ENCODE results near the gene PIEZO2. TPM values are rescaled to one million over a fixed set of nuclear protein-coding genes. Genes with fewer than 3 reads are reported as not detected.

The PIEZO2 gene
- total and polyA plus RNA-seq, 2 of the 8 experiments (the other 6 are each of a cell fraction or from before 2014, with no cell fraction given) = 4.7 to 16.5 TPM

- TF ChIP-seq, protein P1, sequence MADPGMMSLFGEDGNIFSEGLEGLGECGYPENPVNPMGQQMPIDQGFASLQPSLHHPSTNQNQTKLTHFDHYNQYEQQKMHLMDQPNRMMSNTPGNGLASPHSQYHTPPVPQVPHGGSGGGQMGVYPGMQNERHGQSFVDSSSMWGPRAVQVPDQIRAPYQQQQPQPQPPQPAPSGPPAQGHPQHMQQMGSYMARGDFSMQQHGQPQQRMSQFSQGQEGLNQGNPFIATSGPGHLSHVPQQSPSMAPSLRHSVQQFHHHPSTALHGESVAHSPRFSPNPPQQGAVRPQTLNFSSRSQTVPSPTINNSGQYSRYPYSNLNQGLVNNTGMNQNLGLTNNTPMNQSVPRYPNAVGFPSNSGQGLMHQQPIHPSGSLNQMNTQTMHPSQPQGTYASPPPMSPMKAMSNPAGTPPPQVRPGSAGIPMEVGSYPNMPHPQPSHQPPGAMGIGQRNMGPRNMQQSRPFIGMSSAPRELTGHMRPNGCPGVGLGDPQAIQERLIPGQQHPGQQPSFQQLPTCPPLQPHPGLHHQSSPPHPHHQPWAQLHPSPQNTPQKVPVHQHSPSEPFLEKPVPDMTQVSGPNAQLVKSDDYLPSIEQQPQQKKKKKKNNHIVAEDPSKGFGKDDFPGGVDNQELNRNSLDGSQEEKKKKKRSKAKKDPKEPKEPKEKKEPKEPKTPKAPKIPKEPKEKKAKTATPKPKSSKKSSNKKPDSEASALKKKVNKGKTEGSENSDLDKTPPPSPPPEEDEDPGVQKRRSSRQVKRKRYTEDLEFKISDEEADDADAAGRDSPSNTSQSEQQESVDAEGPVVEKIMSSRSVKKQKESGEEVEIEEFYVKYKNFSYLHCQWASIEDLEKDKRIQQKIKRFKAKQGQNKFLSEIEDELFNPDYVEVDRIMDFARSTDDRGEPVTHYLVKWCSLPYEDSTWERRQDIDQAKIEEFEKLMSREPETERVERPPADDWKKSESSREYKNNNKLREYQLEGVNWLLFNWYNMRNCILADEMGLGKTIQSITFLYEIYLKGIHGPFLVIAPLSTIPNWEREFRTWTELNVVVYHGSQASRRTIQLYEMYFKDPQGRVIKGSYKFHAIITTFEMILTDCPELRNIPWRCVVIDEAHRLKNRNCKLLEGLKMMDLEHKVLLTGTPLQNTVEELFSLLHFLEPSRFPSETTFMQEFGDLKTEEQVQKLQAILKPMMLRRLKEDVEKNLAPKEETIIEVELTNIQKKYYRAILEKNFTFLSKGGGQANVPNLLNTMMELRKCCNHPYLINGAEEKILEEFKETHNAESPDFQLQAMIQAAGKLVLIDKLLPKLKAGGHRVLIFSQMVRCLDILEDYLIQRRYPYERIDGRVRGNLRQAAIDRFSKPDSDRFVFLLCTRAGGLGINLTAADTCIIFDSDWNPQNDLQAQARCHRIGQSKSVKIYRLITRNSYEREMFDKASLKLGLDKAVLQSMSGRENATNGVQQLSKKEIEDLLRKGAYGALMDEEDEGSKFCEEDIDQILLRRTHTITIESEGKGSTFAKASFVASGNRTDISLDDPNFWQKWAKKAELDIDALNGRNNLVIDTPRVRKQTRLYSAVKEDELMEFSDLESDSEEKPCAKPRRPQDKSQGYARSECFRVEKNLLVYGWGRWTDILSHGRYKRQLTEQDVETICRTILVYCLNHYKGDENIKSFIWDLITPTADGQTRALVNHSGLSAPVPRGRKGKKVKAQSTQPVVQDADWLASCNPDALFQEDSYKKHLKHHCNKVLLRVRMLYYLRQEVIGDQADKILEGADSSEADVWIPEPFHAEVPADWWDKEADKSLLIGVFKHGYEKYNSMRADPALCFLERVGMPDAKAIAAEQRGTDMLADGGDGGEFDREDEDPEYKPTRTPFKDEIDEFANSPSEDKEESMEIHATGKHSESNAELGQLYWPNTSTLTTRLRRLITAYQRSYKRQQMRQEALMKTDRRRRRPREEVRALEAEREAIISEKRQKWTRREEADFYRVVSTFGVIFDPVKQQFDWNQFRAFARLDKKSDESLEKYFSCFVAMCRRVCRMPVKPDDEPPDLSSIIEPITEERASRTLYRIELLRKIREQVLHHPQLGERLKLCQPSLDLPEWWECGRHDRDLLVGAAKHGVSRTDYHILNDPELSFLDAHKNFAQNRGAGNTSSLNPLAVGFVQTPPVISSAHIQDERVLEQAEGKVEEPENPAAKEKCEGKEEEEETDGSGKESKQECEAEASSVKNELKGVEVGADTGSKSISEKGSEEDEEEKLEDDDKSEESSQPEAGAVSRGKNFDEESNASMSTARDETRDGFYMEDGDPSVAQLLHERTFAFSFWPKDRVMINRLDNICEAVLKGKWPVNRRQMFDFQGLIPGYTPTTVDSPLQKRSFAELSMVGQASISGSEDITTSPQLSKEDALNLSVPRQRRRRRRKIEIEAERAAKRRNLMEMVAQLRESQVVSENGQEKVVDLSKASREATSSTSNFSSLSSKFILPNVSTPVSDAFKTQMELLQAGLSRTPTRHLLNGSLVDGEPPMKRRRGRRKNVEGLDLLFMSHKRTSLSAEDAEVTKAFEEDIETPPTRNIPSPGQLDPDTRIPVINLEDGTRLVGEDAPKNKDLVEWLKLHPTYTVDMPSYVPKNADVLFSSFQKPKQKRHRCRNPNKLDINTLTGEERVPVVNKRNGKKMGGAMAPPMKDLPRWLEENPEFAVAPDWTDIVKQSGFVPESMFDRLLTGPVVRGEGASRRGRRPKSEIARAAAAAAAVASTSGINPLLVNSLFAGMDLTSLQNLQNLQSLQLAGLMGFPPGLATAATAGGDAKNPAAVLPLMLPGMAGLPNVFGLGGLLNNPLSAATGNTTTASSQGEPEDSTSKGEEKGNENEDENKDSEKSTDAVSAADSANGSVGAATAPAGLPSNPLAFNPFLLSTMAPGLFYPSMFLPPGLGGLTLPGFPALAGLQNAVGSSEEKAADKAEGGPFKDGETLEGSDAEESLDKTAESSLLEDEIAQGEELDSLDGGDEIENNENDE (IDR thresholded peaks at IDR 0.05; ENCODE audit: insufficient replicate concordance, low read length) = no peak
- TF ChIP-seq CEBPB (IDR thresholded peaks at IDR 0.05; ENCODE audit: low read depth, low read length) = no peak
- no peak for TF ChIP-seq SIRT6 (IDR thresholded peaks at IDR 0.05; ENCODE audit: low read length)
- TF ChIP-seq, protein P2, sequence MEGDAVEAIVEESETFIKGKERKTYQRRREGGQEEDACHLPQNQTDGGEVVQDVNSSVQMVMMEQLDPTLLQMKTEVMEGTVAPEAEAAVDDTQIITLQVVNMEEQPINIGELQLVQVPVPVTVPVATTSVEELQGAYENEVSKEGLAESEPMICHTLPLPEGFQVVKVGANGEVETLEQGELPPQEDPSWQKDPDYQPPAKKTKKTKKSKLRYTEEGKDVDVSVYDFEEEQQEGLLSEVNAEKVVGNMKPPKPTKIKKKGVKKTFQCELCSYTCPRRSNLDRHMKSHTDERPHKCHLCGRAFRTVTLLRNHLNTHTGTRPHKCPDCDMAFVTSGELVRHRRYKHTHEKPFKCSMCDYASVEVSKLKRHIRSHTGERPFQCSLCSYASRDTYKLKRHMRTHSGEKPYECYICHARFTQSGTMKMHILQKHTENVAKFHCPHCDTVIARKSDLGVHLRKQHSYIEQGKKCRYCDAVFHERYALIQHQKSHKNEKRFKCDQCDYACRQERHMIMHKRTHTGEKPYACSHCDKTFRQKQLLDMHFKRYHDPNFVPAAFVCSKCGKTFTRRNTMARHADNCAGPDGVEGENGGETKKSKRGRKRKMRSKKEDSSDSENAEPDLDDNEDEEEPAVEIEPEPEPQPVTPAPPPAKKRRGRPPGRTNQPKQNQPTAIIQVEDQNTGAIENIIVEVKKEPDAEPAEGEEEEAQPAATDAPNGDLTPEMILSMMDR (IDR thresholded peaks at IDR 0.05; ENCODE audit: control extremely low read depth in 1 of 3, insufficient read depth in 1 of 3, low read depth in 1 of 3, low read length in 3 of 3) = no peak
Measured at GRCh38 chr18:11064727-11065460, 84.5 kb downstream of the PIEZO2 start (continued).
